ENCODE results near the gene UQCC2.

The UQCC2 gene

DNA sequence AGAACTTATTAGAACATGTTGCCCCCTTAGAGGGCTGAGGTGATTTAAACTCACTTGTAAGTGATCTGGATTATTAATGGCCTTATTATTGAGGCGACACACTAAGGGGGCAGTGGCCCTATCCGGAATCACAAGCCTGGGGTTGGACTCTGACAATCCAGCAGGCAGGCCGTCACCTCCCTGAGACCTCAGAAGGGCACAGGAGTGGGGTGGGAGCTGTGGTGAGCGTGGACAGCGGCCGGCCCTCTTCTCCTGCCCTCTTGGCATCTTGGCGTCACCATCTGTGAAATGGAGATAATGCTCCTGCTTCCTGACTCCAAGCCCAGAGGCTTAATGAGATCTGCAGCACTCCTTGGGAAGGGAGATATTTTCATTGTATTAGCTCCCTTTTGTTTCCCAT is 15.6 kb upstream of the UQCC2 start:
- Histone ChIP-seq H3K9me2 (replicated peaks; ENCODE audit: control insufficient read depth, low read length) (no peaks in the 10 kb centered on the region), H3K27ac (ENCODE audit: low read depth, low read length) (no peak overlapping the region), H4K20me1 (ENCODE audit: control insufficient read depth, insufficient read depth, low read depth, low read length) (no peaks in the 10 kb centered on the region), H3K9me3 (ENCODE audit: control insufficient read depth, insufficient read depth, low read length) (no peaks in the 10 kb centered on the region), H3K36me3 (ENCODE audit: control insufficient read depth, low read length) (no peaks in the 10 kb centered on the region), H3K27me3 (ENCODE audit: control insufficient read depth, low read length) (peaks cover 55% of the 10 kb centered on the region), H3K4me1 (ENCODE audit: control insufficient read depth, low read length) (peaks cover 13% of the 10 kb centered on the region), H3F3A (ENCODE audit: control insufficient read depth, insufficient read depth) (no peaks in the 10 kb centered on the region), H3K79me2 (ENCODE audit: control insufficient read depth, low read length) (no peaks in the 10 kb centered on the region), H3K4me3 (ENCODE audit: low read length) (no peak overlapping the region), H3K4me2 (ENCODE audit: low read length) (peak overlapping the region; percentile 16; the same call in 1 of the 2 replicates)
- TF ChIP-seq, protein P1, sequence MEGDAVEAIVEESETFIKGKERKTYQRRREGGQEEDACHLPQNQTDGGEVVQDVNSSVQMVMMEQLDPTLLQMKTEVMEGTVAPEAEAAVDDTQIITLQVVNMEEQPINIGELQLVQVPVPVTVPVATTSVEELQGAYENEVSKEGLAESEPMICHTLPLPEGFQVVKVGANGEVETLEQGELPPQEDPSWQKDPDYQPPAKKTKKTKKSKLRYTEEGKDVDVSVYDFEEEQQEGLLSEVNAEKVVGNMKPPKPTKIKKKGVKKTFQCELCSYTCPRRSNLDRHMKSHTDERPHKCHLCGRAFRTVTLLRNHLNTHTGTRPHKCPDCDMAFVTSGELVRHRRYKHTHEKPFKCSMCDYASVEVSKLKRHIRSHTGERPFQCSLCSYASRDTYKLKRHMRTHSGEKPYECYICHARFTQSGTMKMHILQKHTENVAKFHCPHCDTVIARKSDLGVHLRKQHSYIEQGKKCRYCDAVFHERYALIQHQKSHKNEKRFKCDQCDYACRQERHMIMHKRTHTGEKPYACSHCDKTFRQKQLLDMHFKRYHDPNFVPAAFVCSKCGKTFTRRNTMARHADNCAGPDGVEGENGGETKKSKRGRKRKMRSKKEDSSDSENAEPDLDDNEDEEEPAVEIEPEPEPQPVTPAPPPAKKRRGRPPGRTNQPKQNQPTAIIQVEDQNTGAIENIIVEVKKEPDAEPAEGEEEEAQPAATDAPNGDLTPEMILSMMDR (IDR thresholded peaks at IDR 0.05; ENCODE audit: low read depth, low read length, poor library complexity, severe bottlenecking) = no peak
- TF ChIP-seq EZH2phosphoT487 (IDR thresholded peaks at IDR 0.05; ENCODE audit: borderline replicate concordance, low read length) = no peak

DNA sequence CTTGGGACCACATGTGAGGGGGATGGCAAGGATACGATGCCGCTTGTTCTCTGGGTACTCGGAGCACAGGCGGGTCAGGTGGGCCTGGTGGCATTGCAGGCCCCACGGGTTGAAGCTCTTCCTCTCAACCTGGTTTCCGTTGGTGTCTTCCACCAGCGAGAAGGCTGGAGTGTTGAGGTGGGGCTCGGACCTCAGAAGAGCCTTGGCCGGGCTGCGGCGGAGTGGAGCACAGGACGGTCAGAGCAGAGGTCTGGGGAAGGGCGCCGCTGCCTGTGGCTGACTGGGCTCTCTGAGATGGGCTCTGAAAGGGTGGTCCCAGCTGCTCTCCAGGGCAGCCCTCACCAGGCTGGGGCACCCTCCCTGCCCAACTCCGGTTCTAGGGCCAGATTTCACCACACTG is 15.2 kb upstream of the UQCC2 start:
- no peaks in the 10 kb centered on the region for H3K36me3 ChIP-seq (ENCODE audit: control insufficient read depth, low read length)
- TF ChIP-seq, protein P1 (IDR thresholded peaks at IDR 0.05; ENCODE audit: low read depth, low read length, poor library complexity, severe bottlenecking) = no peak
- no peak overlapping the region for H3K4me2 ChIP-seq (ENCODE audit: low read length)
- no peaks in the 10 kb centered on the region for H3F3A ChIP-seq (ENCODE audit: control insufficient read depth, insufficient read depth)
- no peak overlapping the region for H3K4me3 ChIP-seq (ENCODE audit: low read length)
- H4K20me1 ChIP-seq (ENCODE audit: control insufficient read depth, insufficient read depth, low read depth, low read length) = no peaks in the 10 kb centered on the region
- no peaks in the 10 kb centered on the region for H3K9me2 ChIP-seq (replicated peaks; ENCODE audit: control insufficient read depth, low read length)
- H3K4me1 ChIP-seq (ENCODE audit: control insufficient read depth, low read length) = peaks cover 14% of the 10 kb centered on the region
- peaks cover 59% of the 10 kb centered on the region for H3K27me3 ChIP-seq (ENCODE audit: control insufficient read depth, low read length)
- H3K79me2 ChIP-seq (ENCODE audit: control insufficient read depth, low read length) = no peaks in the 10 kb centered on the region
- no peak overlapping the region for H3K27ac ChIP-seq (ENCODE audit: low read depth, low read length)
- H3K9me3 ChIP-seq (ENCODE audit: control insufficient read depth, insufficient read depth, low read length) = no peaks in the 10 kb centered on the region

DNA sequence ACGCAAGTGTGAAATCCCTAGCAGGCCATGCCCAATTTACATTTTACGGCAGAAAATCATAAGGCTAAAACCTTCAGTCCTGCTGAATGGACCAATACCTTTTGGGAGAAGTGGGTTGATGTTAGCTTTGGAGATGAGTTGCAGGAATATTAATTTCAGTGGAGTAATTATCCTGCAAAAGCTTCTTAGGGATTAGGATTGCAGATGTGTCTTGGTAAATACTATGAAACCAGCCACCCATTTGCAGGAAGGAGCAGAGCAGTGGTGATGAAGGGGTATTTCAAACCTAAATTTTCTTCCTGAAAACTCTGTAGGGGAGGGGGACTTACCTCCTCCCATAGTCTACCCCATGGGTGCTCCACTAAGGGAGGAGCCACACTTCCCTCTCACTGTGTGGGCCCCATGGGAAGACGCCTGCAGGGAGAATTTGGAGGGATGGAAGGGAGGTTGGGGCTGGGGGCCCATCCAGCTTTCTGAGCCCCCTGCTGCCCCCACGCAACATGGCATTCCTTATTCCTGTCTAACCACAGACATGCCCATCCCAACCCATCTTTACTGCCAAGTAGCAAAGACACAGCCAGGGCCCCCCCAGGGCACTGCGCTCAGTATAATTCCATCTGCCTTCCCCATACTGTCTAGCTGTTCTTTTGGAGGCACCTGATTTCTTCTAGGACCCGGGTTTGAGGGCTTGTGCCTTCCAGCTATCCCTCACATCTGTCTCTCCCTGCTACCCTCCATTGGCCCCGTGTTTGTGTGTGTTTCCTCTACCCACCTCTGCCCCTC is 14.6 kb upstream of the UQCC2 start:
- Histone ChIP-seq H3K36me3 (ENCODE audit: control insufficient read depth, low read length) (no peaks in the 10 kb centered on the region), H3K9me3 (ENCODE audit: control insufficient read depth, insufficient read depth, low read length) (no peaks in the 10 kb centered on the region), H3K79me2 (ENCODE audit: control insufficient read depth, low read length) (no peaks in the 10 kb centered on the region), H3K27me3 (ENCODE audit: control insufficient read depth, low read length) (peaks cover 59% of the 10 kb centered on the region), H3K4me1 (ENCODE audit: control insufficient read depth, low read length) (peaks cover 20% of the 10 kb centered on the region), H3K27ac (ENCODE audit: low read depth, low read length) (no peak overlapping the region), H3K4me3 (ENCODE audit: low read length) (no peak overlapping the region), H3K4me2 (ENCODE audit: low read length) (no peak overlapping the region), H4K20me1 (ENCODE audit: control insufficient read depth, insufficient read depth, low read depth, low read length) (no peaks in the 10 kb centered on the region), H3F3A (ENCODE audit: control insufficient read depth, insufficient read depth) (no peaks in the 10 kb centered on the region), H3K9me2 (replicated peaks; ENCODE audit: control insufficient read depth, low read length) (no peaks in the 10 kb centered on the region)
- TF ChIP-seq EZH2phosphoT487 (IDR thresholded peaks at IDR 0.05; ENCODE audit: borderline replicate concordance, low read length) = no peak
- TF ChIP-seq, protein P1 (IDR thresholded peaks at IDR 0.05; ENCODE audit: low read depth, low read length, poor library complexity, severe bottlenecking) = no peak
